Measurements from ENCODE around the gene XPA.
"Not testable (repeated sequence)": the region's sequence is repeated elsewhere in the genome, so short reads cannot be mapped to it uniquely, and the experiment has no call there.

XPA gene

GRCh38 chr9:97696803-97697601, at the start of gene XPA:
TSS of gene XPA (minus strand) at chr9:97697340. CDS start at chr9:97697292, 48 bp downstream.
- peak; percentile 88 to 93 for DNase-seq (ENCODE audit: low read depth in 1 of 2, low spot score in 1 of 2)
- in situ Hi-C loops (cut with HindIII; ENCODE audit: low pct_unique_long_range_greater_than_20kb, low sequenced_read_pairs): no loop called here
- no peak for TF ChIP-seq JUND (IDR thresholded peaks at IDR 0.05; ENCODE audit: low read depth)

- DNase-seq (ENCODE audit: low read depth in 1 of 2, low spot score in 1 of 2): peak in 1 of 2 experiments; percentile 43
- TF ChIP-seq JUND (IDR thresholded peaks at IDR 0.05; ENCODE audit: low read depth): no peak
- in situ Hi-C loops (cut with HindIII; ENCODE audit: low pct_unique_long_range_greater_than_20kb, low sequenced_read_pairs): no loop called here
These were observed 47.9 kb upstream of the XPA start for GRCh38 chr9:97744710-97745708.

GRCh38 chr9:97744025-97744424, 46.9 kb upstream of the XPA start:
- in situ Hi-C loops (cut with HindIII; ENCODE audit: low pct_unique_long_range_greater_than_20kb, low sequenced_read_pairs); DNase-seq (ENCODE audit: low read depth in 1 of 2, low spot score in 1 of 2): not testable (repeated sequence)

GRCh38 chr9:97742545-97742944, 45.4 kb upstream of the XPA start:
- no peak for DNase-seq (ENCODE audit: low read depth in 1 of 2, low spot score in 1 of 2)
- TF ChIP-seq JUND (IDR thresholded peaks at IDR 0.05; ENCODE audit: low read depth): no peak
- in situ Hi-C loops (cut with HindIII; ENCODE audit: low pct_unique_long_range_greater_than_20kb, low sequenced_read_pairs): no loop called here

- DNase-seq (ENCODE audit: low read depth in 1 of 2, low spot score in 1 of 2): no peak
- in situ Hi-C loops (cut with HindIII; ENCODE audit: low pct_unique_long_range_greater_than_20kb, low sequenced_read_pairs): no loop called here
- no peak for TF ChIP-seq JUND (IDR thresholded peaks at IDR 0.05; ENCODE audit: low read depth)
These were observed 44.8 kb upstream of the XPA start for GRCh38 chr9:97741947-97742346.

GRCh38 chr9:97740848-97741821, 44.0 kb upstream of the XPA start:
- no peak for DNase-seq (ENCODE audit: low read depth in 1 of 2, low spot score in 1 of 2)
- TF ChIP-seq JUND (IDR thresholded peaks at IDR 0.05; ENCODE audit: low read depth): no peak
- in situ Hi-C loops (cut with HindIII; ENCODE audit: low pct_unique_long_range_greater_than_20kb, low sequenced_read_pairs): no loop called here

- in situ Hi-C loops (cut with HindIII; ENCODE audit: low pct_unique_long_range_greater_than_20kb, low sequenced_read_pairs): no loop called here
- peak in 1 of 2 experiments; percentile 33 for DNase-seq (ENCODE audit: low read depth in 1 of 2, low spot score in 1 of 2)
- no peak for TF ChIP-seq JUND (IDR thresholded peaks at IDR 0.05; ENCODE audit: low read depth)
These were observed 40.3 kb upstream of the XPA start for GRCh38 chr9:97737429-97737828.

GRCh38 chr9:97735070-97735600, 38.0 kb upstream of the XPA start:
- in situ Hi-C loops (cut with HindIII; ENCODE audit: low pct_unique_long_range_greater_than_20kb, low sequenced_read_pairs): no loop called here
- TF ChIP-seq JUND (IDR thresholded peaks at IDR 0.05; ENCODE audit: low read depth): no peak
- no peak for DNase-seq (ENCODE audit: low read depth in 1 of 2, low spot score in 1 of 2)

GRCh38 chr9:97726716-97727115, 29.6 kb upstream of the XPA start:
- DNase-seq (ENCODE audit: low read depth in 1 of 2, low spot score in 1 of 2): no peak
- TF ChIP-seq JUND (IDR thresholded peaks at IDR 0.05; ENCODE audit: low read depth): no peak
- in situ Hi-C loops (cut with HindIII; ENCODE audit: low pct_unique_long_range_greater_than_20kb, low sequenced_read_pairs): no loop called here

GRCh38 chr9:97723819-97724218, 26.7 kb upstream of the XPA start:
- in situ Hi-C loops (cut with HindIII; ENCODE audit: low pct_unique_long_range_greater_than_20kb, low sequenced_read_pairs): no loop called here
- TF ChIP-seq JUND (IDR thresholded peaks at IDR 0.05; ENCODE audit: low read depth): no peak
- no peak for DNase-seq (ENCODE audit: low read depth in 1 of 2, low spot score in 1 of 2)

- DNase-seq (ENCODE audit: low read depth in 1 of 2, low spot score in 1 of 2): no peak
- in situ Hi-C loops (cut with HindIII; ENCODE audit: low pct_unique_long_range_greater_than_20kb, low sequenced_read_pairs): no loop called here
- TF ChIP-seq JUND (IDR thresholded peaks at IDR 0.05; ENCODE audit: low read depth): no peak
These were observed 25.2 kb upstream of the XPA start for GRCh38 chr9:97722331-97722730.

GRCh38 chr9:97721396-97721795, 24.3 kb upstream of the XPA start:
- TF ChIP-seq JUND (IDR thresholded peaks at IDR 0.05; ENCODE audit: low read depth): no peak
- in situ Hi-C loops (cut with HindIII; ENCODE audit: low pct_unique_long_range_greater_than_20kb, low sequenced_read_pairs): no loop called here
- DNase-seq (ENCODE audit: low read depth in 1 of 2, low spot score in 1 of 2): no peak

All from T47D (cell line).